ENCODE data around the gene CRYBA1.

DNA sequence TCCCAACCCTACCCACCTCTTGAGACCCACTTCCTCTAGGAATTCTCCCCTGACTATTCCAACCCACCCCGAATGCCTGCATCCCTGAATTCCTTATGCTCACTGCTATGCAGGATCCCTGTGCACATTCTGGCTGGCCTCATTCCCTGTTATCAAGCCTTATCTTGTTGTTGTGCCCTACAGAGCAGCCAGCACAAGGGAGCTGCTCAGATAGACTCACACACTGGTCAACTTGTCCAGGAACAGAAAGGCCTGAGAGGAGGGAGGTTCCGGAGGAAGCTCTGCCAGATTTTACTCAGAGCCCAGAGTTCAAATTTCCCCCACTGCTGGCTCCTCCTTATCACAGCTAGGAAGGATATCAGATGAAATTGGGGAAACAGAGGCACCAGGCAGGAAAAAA is 41.6 kb upstream of the CRYBA1 start:
- TF ChIP-seq POLR2A (IDR thresholded peaks at IDR 0.05), result no peak
- TF ChIP-seq, protein P1, sequence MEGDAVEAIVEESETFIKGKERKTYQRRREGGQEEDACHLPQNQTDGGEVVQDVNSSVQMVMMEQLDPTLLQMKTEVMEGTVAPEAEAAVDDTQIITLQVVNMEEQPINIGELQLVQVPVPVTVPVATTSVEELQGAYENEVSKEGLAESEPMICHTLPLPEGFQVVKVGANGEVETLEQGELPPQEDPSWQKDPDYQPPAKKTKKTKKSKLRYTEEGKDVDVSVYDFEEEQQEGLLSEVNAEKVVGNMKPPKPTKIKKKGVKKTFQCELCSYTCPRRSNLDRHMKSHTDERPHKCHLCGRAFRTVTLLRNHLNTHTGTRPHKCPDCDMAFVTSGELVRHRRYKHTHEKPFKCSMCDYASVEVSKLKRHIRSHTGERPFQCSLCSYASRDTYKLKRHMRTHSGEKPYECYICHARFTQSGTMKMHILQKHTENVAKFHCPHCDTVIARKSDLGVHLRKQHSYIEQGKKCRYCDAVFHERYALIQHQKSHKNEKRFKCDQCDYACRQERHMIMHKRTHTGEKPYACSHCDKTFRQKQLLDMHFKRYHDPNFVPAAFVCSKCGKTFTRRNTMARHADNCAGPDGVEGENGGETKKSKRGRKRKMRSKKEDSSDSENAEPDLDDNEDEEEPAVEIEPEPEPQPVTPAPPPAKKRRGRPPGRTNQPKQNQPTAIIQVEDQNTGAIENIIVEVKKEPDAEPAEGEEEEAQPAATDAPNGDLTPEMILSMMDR (IDR thresholded peaks at IDR 0.05), result no peak
